SK-N-SH (cell line): ENCODE measurements around the gene HABP4. TPM values are rescaled to one million over a fixed set of nuclear protein-coding genes. Genes with fewer than 3 reads are reported as not detected.
A peak's percentile ranks its signal among the peaks of the same experiment; 100 is the strongest.

Experiments
- CTCF ChIA-PET: fragments of 300-600, 350-600 bp; formaldehyde crosslinking; extraction: SDS; loops from one replicate; lab custom pipeline; 2021; lab: Yijun Ruan, JAX
- POLR2A ChIA-PET: fragments of 350-600 bp; sonication (Branson Sonifier 250); formaldehyde crosslinking; extraction: SDS; loops from one replicate; lab custom pipeline; 2020; ENCODE audit warnings: antibody characterized with exemption, inconsistent platforms; lab: Yijun Ruan, JAX
- DNase-seq: peaks from one replicate; pipeline ENCODE4 v3.0.0; 2012
- H2AFZ ChIP-seq: fragments of 200-600 bp; sonication (generic); 2 replicates; pipeline ENCODE4 v1.8.1; 2016; ENCODE audit warnings: antibody characterized with exemption, mild to moderate bottlenecking, low read depth
- H3F3A ChIP-seq: fragments of 200-600 bp; sonication (generic); replicated peaks from 2 replicates; pipeline ENCODE3; 2016; ENCODE audit warnings: antibody characterized with exemption, mild to moderate bottlenecking; ENCODE audit not compliant: insufficient read depth
- H3K27ac ChIP-seq, 2 experiments: fragments of 200-500 bp in 1 of 2; fragments of 200-600 bp in 1 of 2; sonication (Bioruptor generic) in 1 of 2; sonication (generic), shearing (Covaris generic) in 1 of 2; 2 replicates each; pipeline versions ENCODE4 v1.5.1 to v1.6.1; 2014 to 2016; ENCODE audit warnings: low read depth in 2 of 2, inconsistent platforms in 1 of 2, low read length in 1 of 2, mild to moderate bottlenecking in 1 of 2, mixed read lengths in 1 of 2
- H3K27me3 ChIP-seq: fragments of 200-600 bp; sonication (generic), shearing (Covaris generic); 2 replicates; pipeline ENCODE4 v1.6.1; 2016; ENCODE audit warnings: mixed run types; ENCODE audit not compliant: insufficient read depth
- H3K36me3 ChIP-seq, 2 experiments: fragments of 200-500 bp in 1 of 2; fragments of 200-600 bp in 1 of 2; sonication (Bioruptor generic) in 1 of 2; sonication (generic) in 1 of 2; replicated peaks in 1 of 2; 2 replicates each; pipeline versions ENCODE3 to v1.5.1; 2014 to 2016; ENCODE audit warnings: low read length in 1 of 2, mild to moderate bottlenecking in 1 of 2; ENCODE audit not compliant: insufficient read depth in 2 of 2, control insufficient read depth in 1 of 2
- H3K4me1 ChIP-seq, 2 experiments: fragments of 200-500 bp in 1 of 2; fragments of 200-600 bp in 1 of 2; sonication (Bioruptor generic) in 1 of 2; sonication (generic), shearing (Covaris generic) in 1 of 2; 2 replicates each; pipeline versions ENCODE4 v1.5.1 to v1.6.1; 2014 to 2016; ENCODE audit warnings: low read depth in 1 of 2, low read length in 1 of 2, mixed run types in 1 of 2; ENCODE audit not compliant: insufficient read depth in 2 of 2, control insufficient read depth in 1 of 2
- H3K4me2 ChIP-seq: fragments of 200-600 bp; sonication (generic), shearing (Covaris generic); 2 replicates; pipeline ENCODE4 v1.6.1; 2017; ENCODE audit warnings: mixed run types
- H3K4me3 ChIP-seq, 2 experiments: fragments of 200-500 bp in 1 of 2; fragments of 200-600 bp in 1 of 2; sonication (Bioruptor generic) in 1 of 2; sonication (generic), shearing (Covaris generic) in 1 of 2; 2 replicates each; pipeline versions ENCODE4 v1.5.1 to v1.8.1; 2014 to 2016; ENCODE audit warnings: low read depth in 2 of 2, inconsistent platforms in 1 of 2, low read length in 1 of 2, mild to moderate bottlenecking in 1 of 2, mixed read lengths in 1 of 2, moderate library complexity in 1 of 2
- H3K79me2 ChIP-seq: fragments of 200-600 bp; sonication (generic); 2 replicates; pipeline ENCODE4 v1.8.1; 2017; ENCODE audit warnings: mild to moderate bottlenecking; ENCODE audit not compliant: insufficient read depth
- H3K9ac ChIP-seq: fragments of 200-600 bp; sonication (generic); 2 replicates; pipeline ENCODE4 v1.6.1; 2017; ENCODE audit warnings: mixed run types
- H3K9me2 ChIP-seq: fragments of 200-600 bp; sonication (generic); 2 replicates; pipeline ENCODE4 v1.6.1; 2017; ENCODE audit warnings: mixed run types
- H3K9me3 ChIP-seq: fragments of 200-600 bp; sonication (generic); 2 replicates; pipeline ENCODE4 v1.6.1; 2017; ENCODE audit warnings: mixed run types, mild to moderate bottlenecking, moderate library complexity
- H4K20me1 ChIP-seq: fragments of 200-600 bp; sonication (generic); 2 replicates; pipeline ENCODE4 v1.6.1; 2017; ENCODE audit warnings: mild to moderate bottlenecking, mixed run types; ENCODE audit not compliant: insufficient read depth
- JUND ChIP-seq: IDR thresholded peaks from 2 replicates; pipeline ENCODE4 v1.4.0; 2012
- MXI1 ChIP-seq: IDR thresholded peaks from 2 replicates; pipeline ENCODE4 v1.6.1; 2012; ENCODE audit warnings: mild to moderate bottlenecking, low read depth, low read length, improper control_type of control experiment
- NRF1 ChIP-seq: IDR thresholded peaks from 2 replicates; pipeline ENCODE4 v1.6.1; 2012; ENCODE audit warnings: low read depth, mild to moderate bottlenecking, low read length
- RFX5 ChIP-seq: IDR thresholded peaks from 2 replicates; pipeline ENCODE4 v1.6.1; 2012; ENCODE audit warnings: mild to moderate bottlenecking, improper control_type of control experiment, low read length
- TAF1 ChIP-seq: IDR thresholded peaks from 2 replicates; pipeline ENCODE4 v1.6.1; 2012; ENCODE audit warnings: low read depth, mild to moderate bottlenecking, low read length, moderate library complexity, borderline replicate concordance
- YY1 ChIP-seq: IDR thresholded peaks from 2 replicates; pipeline ENCODE4 v1.4.0; 2012; ENCODE audit warnings: low read depth, mild to moderate bottlenecking
- WGBS: methylation state at CpG from one replicate; pipeline ENCODE4 v1.1.6; 2017; ENCODE audit warnings: low lambda C conversion rate; 5-methylcytosine and 5-hydroxymethylcytosine counted together
- polyA plus RNA-seq, 3 experiments: library from polyadenylated mRNA; depleted of rRNA; stranded (reverse); fragments of >200 nt; gene quantifications; 2 replicates each; pipeline ENCODE4 v1.2.3, GENCODE V29; 2012
- TF ChIP-seq, protein P1 (sequence below): fragments of 150-350 bp; IDR thresholded peaks from 2 replicates; pipeline ENCODE4 v1.6.1; 2016; ENCODE audit warnings: mild to moderate bottlenecking, low read depth, low read length
- TF ChIP-seq, protein P2 (sequence below): IDR thresholded peaks from 2 replicates; pipeline ENCODE4 v1.4.0; 2012; ENCODE audit warnings: low read depth
- TF ChIP-seq, protein P3 (sequence below): IDR thresholded peaks from 2 replicates; pipeline ENCODE4; 2012
- TF ChIP-seq, protein P4 (sequence below): fragments of 200-600 bp; sonication (generic); IDR thresholded peaks from 2 replicates; pipeline ENCODE4 v1.6.1; 2017; ENCODE audit warnings: antibody characterized with exemption, mild to moderate bottlenecking, moderate library complexity

HABP4 gene, protein sequence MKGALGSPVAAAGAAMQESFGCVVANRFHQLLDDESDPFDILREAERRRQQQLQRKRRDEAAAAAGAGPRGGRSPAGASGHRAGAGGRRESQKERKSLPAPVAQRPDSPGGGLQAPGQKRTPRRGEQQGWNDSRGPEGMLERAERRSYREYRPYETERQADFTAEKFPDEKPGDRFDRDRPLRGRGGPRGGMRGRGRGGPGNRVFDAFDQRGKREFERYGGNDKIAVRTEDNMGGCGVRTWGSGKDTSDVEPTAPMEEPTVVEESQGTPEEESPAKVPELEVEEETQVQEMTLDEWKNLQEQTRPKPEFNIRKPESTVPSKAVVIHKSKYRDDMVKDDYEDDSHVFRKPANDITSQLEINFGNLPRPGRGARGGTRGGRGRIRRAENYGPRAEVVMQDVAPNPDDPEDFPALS
- polyA plus RNA-seq (2012; rRNA removed): 18.4 and 19.0 TPM in 2 replicates
- 23.8 and 31.6 TPM in 2 replicates for polyA plus RNA-seq (2012; cell fraction: cytosol; rRNA removed)
- 16.8 and 18.3 TPM in 2 replicates for polyA plus RNA-seq (2012; cell fraction: nucleus; rRNA removed)

DNA sequence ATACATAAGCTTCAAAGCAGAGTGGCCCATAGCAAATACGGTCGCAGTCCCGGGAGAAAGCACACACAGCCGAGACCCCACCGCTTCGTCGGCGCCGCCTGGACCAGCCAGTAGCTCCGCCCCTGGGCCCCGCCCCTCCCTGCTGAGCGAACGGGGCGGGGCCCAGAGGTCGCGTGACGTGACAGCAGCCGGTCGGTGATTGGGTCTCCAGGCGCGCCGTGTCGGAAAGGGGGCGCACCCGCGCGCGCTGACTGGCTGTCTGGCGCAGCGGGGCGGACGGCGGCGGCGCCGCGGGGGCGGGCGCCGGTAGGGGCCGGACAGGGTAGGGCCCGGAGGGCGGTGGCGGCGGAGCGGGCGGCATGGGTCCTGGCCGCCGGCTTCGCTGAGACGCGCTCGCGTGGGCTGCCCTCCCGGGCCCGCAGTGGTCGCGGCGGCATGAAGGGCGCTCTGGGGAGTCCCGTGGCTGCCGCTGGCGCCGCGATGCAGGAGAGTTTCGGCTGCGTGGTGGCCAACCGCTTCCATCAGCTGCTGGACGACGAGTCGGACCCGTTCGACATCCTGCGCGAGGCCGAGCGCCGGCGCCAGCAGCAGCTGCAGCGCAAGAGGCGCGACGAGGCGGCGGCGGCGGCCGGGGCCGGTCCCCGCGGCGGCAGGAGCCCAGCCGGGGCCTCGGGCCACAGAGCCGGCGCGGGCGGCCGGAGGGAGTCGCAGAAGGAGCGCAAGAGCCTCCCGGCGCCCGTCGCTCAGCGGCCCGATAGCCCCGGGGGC, at the start of gene HABP4:
Gene HABP4 (plus strand): TSS at position 325 of the 768 bp plus-strand sequence. CDS start 111 bp downstream, at position 436.
- POLR2A ChIA-PET: interaction anchor here (0.7 to 1.5 kb wide), 3 partner anchors 31 to 204 kb away, joined by 3 to 4 read pairs (median 3); no protein-coding TSS in a partner anchor
- Histone ChIP-seq H2AFZ (peak within 1 kb of the TSS; percentile 92), H3K36me3 (no peaks in the 10 kb centered on the region), H3K4me1 (peaks cover 11% of the 10 kb centered on the region in 2 experiments; a peak in 3 of 4 replicates), H4K20me1 (no peaks in the 10 kb centered on the region), H3K9ac (peak within 1 kb of the TSS; percentile 73), H3K9me3 (no peaks in the 10 kb centered on the region), H3K4me3 (peak within 1 kb of the TSS; percentile 67 to 70), H3K27me3 (no peaks in the 10 kb centered on the region), H3K79me2 (peaks cover 47% of the 10 kb centered on the region), H3F3A (peaks cover 16% of the 10 kb centered on the region), H3K4me2 (peak within 1 kb of the TSS; percentile 74), H3K9me2 (no peaks in the 10 kb centered on the region), H3K27ac (peak within 1 kb of the TSS; percentile 41 to 77; a peak in 3 of 4 replicates)
- CTCF ChIA-PET: interaction anchor here (0.6 to 1.5 kb wide), 7 partner anchors 8 to 217 kb away, joined by 3 to 6 read pairs (median 3); no protein-coding TSS in a partner anchor
- DNase-seq: peak; percentile 97
- TF ChIP-seq, protein P1, sequence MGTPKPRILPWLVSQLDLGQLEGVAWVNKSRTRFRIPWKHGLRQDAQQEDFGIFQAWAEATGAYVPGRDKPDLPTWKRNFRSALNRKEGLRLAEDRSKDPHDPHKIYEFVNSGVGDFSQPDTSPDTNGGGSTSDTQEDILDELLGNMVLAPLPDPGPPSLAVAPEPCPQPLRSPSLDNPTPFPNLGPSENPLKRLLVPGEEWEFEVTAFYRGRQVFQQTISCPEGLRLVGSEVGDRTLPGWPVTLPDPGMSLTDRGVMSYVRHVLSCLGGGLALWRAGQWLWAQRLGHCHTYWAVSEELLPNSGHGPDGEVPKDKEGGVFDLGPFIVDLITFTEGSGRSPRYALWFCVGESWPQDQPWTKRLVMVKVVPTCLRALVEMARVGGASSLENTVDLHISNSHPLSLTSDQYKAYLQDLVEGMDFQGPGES: peak; percentile 66
- TF ChIP-seq, protein P2, sequence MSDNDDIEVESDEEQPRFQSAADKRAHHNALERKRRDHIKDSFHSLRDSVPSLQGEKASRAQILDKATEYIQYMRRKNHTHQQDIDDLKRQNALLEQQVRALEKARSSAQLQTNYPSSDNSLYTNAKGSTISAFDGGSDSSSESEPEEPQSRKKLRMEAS: 0 out of 2 replicates have a peak, but pooled peaks have one; percentile 1
- peak; percentile 83; the same call in 1 of the 2 replicates for TF ChIP-seq RFX5
- TF ChIP-seq, protein P3, sequence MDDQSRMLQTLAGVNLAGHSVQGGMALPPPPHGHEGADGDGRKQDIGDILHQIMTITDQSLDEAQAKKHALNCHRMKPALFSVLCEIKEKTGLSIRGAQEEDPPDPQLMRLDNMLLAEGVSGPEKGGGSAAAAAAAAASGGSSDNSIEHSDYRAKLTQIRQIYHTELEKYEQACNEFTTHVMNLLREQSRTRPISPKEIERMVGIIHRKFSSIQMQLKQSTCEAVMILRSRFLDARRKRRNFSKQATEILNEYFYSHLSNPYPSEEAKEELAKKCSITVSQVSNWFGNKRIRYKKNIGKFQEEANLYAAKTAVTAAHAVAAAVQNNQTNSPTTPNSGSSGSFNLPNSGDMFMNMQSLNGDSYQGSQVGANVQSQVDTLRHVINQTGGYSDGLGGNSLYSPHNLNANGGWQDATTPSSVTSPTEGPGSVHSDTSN: 0 out of 2 replicates have a peak, but pooled peaks have one; percentile 3
- TF ChIP-seq TAF1: peak; percentile 50; the same call in 1 of the 2 replicates
- TF ChIP-seq NRF1: peak; percentile 55
- no peak for TF ChIP-seq YY1
- TF ChIP-seq, protein P4, sequence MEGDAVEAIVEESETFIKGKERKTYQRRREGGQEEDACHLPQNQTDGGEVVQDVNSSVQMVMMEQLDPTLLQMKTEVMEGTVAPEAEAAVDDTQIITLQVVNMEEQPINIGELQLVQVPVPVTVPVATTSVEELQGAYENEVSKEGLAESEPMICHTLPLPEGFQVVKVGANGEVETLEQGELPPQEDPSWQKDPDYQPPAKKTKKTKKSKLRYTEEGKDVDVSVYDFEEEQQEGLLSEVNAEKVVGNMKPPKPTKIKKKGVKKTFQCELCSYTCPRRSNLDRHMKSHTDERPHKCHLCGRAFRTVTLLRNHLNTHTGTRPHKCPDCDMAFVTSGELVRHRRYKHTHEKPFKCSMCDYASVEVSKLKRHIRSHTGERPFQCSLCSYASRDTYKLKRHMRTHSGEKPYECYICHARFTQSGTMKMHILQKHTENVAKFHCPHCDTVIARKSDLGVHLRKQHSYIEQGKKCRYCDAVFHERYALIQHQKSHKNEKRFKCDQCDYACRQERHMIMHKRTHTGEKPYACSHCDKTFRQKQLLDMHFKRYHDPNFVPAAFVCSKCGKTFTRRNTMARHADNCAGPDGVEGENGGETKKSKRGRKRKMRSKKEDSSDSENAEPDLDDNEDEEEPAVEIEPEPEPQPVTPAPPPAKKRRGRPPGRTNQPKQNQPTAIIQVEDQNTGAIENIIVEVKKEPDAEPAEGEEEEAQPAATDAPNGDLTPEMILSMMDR: no peak
- no peak for TF ChIP-seq JUND
- peak; percentile 51; the same call in 1 of the 2 replicates for TF ChIP-seq MXI1
- WGBS: 0% methylated on average over 19 of the region's 108 CpGs
